ENCODE data around the gene MAB21L2.

The MAB21L2 gene

DNA sequence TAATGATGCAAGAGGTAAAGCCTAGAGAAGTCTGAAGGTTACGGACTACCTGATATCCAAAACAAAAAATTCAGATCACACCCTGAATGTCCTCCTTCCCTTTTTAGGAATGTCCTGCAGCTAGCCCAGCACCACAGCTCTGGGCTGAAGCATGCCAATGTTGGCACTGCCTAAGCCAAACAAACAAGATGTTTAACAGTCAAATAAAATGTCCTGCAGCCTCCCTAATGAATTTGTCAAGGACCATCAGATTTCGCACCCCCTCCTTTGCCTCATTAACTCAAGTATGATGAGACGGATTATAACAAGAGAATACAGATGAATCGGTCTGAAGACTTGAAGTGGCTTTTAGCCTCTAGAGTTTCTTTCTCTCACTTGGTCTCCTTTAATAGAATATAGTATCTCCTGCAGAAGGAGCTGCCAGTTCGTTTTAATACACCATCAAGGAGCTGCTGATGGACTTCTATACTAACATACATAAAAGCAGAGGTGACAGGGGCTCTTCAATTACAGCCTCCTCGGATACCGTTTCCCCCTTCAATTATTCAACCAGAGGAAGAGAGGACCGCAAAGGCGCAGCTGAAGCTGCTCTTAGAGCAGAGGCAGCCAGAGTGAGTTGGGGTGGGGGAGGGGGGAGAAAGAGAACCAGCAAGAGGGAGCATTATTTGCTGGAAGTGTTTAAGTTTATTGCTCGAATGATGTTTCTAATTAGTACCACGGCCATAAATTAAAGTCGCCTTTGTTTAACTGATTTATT, 3.0 kb upstream of the MAB21L2 start:
- DNase-seq = no peak

DNA sequence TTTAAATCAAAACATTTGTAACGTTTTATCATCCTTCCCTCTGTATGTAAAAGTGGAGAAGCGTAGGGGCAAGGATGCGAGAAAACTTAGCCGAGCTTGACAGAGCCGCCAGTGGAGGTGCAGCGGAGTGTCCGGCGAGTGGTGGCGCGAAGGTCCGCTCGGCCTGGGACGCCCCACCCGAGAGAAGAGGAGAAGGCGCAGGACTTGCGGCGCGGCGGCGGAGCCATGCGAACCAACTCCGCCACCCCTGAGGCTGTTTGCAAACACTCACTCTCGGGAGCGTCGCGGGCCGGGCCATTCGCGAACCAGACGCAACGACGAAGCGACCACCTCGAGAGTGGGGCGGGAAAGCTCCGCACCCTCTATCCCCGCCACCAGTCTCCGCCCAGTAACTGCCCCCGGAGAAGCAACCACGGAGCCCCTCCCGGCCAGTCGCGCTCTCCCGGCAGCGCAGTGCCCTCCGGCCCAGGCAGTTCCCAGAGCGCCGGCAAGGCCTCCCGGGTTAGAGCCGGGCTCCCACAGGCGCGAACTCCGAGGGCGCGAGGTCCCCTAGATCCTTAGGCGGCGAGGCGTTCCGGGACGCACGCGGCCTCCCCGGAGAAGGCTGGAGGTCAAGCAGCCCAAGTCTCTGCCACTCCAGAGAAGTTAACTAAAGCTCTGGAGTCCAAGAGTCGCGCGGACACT, 2.3 kb upstream of the MAB21L2 start:
- no peak for DNase-seq

DNA sequence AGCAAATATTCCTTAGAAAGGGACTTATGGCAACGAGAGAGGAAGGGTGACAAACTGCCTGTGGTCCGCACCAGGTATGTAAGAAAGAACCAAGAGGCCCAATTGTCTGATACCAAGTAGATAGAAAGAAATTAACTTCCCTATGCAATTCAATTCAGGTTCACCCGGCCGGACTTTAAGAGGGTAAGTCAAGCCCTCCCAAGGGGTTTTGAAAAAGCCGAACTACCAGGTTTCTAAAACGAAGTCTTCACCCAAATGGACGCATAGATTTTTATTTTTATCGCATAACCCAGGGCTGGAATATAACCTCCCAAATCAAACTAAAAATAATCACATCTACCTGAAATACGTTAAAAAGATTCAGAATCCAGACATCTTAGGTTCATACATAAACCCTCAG, 1.6 kb upstream of the MAB21L2 start:
- no peak for DNase-seq

DNA sequence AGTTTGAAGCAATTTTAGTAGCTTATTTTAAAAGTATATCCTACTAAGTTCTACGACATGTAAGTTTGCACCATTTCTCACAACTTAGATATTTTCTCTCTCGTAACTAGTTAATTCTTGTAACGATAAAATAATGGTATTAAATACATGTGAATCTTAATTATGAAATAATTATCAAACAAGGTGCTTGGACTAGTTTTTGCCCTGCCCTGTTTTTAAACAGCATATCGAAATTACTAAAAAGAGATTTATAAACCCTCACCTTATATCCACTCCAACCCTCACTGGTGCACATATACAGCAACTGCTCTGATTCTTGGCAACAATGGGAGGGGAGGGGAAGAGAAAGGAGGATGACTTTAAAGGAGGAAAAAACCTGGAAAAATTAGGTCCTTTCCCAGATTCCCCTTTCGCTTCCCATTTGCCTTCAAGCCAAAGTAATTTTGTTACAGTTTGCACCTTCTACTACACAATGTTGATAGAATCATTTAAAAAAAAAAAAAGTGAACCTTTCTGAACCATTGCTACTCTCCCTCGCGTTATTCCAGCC, 820 bp upstream of the MAB21L2 start:
- no peak for DNase-seq

DNA sequence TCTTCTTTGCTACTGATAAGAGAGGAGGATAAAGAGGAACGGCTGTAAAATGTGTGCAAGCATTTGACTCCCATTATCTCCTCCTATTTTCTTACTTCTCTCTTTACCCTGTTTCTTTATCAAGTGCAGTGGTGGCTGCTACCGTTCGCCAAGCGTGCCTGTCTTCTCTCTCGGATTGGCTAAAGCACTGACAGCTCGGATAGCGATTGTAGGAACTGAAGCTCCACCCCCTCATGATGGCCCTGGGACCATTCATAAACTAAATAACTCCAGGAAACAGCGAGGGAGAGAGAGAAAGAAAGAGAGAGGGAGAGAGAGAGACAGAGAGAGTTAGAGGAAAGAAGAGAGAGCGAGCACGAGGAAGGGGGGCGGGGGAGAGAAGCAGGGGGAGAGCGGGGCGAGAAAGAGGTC, 305 bp upstream of the MAB21L2 start:
- no peak for DNase-seq

DNA sequence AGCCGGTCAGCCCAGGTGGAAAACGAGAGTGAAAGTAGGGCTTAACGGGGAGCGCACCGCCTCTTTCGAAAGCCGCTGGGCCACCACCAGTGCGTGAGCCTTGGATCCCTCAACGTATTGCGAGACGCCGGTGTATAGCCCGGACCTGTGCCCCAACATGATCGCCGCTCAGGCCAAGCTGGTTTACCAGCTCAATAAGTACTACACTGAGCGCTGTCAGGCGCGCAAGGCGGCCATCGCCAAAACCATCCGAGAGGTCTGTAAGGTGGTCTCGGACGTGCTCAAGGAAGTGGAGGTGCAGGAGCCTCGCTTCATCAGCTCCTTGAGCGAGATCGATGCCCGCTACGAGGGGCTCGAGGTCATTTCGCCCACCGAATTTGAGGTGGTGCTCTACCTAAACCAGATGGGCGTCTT, 929 bp downstream of the MAB21L2 start:
- no peak for DNase-seq

DNA sequence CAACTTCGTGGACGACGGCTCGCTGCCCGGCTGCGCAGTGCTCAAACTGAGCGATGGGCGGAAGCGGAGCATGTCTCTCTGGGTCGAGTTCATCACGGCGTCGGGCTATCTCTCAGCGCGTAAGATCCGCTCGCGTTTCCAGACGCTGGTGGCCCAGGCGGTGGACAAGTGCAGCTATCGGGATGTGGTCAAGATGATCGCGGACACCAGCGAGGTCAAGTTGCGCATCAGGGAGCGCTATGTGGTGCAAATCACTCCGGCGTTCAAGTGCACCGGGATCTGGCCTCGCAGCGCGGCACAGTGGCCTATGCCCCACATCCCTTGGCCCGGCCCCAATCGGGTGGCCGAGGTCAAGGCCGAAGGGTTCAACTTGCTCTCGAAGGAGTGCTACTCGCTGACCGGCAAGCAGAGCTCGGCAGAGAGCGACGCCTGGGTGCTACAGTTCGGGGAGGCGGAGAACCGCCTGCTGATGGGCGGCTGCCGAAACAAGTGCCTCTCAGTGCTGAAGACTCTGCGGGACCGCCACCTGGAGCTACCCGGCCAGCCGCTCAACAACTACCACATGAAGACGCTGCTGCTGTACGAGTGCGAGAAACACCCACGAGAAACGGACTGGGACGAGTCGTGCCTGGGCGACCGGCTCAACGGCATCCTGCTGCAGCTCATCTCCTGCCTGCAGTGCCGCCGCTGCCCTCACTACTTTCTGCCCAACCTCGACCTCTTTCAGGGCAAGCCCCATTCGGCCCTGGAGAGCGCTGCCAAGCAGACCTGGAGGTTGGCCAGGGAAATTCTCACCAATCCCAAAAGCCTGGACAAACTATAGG, 1.5 kb downstream of the MAB21L2 start:
- DNase-seq = no peak

DNA sequence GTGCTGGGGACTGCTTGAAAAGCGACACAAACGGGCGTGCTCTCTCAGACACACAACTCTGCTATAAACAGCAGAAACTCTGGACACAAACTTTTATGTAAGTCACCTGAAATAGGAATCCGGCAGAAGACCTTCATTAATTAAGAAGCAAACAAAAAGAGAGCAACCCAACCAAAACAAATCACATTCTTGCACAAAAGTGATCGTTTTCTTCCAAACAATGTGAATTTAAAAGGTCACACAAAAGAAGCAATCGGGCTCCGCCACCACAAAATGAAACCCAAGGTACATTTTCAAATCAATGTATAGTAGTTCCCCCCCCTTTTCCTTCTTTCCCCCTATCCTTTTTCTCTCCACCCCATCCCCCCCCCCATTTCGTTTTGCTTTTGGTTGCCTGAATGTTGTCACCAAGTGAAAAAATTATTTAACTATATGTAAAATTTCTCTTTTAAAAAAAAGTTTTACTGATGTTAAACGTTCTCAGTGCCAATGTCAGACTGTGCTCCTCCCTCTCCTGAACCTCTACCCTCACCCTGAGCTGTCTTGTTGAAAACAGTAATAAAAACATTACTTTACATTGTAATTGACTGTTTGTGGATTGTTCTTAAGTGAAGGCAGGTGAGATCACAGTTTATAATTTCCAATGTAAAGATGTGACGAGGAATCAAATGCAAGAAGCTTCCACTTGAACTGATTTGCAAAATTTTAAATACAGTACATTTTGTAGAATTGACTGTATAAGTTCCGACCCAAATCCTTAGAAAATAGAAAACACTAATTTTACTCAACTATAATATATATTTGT, 2.4 kb downstream of the MAB21L2 start:
- DNase-seq = no peak

DNA sequence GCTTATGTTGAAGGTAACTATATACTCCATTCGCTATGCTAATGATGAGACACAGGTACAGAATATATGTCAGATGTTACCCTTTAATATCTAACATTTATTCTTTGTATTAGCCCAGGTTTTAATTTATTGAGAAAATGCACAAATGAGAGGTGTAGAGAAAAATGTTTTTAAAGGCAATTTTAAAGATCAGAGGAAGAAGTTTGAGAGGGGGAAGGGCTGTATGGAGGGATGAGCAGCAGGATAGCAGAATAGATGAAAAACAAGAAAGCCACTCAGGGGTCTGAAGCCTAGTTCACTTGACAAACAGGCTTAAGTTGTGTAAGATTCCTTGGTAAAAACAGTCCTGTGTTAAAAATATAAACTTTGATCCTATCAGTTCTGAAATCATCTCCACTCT, 3.7 kb downstream of the MAB21L2 start:
- no peak for DNase-seq

DNA sequence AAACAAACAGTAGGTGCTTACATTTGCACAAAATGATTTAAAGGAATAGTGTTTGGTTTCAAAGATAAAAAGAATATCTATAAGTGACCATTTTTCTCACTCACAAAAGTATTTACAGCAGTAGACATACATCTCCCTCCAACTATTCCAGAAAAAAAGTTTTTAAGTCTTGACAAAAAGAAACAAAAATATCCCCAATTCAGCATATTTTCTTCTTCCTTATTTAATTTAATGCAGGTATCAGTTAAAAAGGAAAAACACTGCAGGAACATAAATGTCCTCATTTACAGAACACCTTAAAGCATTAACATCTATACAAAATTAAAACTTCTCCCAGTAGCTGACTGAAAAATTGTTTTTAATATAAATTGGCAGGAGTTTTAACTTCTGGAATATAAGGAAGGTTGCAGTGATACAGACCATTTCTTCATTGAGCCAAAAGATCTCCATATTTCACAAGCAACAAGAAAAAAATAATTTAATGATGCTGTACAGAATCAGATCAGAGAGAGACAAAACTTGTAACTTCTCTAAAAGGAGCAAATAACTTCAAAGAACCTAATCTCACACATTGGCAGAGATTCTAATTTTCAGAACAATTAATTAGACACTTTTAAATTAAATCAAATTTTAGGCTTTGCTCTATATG, 4.3 kb downstream of the MAB21L2 start:
- DNase-seq = no peak

DNA sequence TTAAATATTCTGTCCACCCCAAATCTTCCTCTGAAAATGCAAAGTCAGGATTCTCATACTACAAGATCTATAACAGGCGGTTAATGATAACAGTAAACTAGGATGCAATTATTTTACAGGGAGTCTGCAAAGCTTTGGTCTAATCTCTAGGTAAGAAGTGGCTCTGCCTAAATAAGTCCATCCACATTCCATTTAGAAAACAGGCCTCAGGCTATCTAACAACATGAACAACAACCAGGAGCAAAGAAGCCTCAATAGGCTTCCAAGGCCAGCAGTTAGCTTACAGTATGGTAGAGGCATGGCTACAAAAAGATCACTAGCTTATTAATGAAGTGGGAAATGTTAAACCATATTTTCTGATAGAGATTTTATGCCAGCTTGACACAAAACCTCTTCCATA, 6.4 kb downstream of the MAB21L2 start:
- DNase-seq = no peak

DNA sequence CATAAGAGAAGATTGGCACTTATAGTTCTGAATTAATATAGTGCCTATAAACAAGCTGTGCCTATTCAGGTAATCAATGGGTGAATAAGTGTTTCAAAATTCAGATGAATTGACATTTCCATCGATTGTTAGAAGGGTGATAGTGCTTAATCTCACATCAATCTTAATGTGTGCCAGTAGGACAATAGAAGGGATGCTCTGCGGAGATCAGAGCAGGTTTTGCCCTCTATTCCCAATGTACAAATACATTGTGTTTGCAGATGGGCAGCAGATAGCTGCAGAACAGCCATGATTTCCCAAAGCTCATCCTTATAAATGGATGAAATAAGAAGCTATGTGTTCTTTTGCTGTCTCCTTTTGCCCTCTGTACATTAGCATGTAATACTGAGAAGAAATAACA, 7.2 kb downstream of the MAB21L2 start:
- DNase-seq = no peak

DNA sequence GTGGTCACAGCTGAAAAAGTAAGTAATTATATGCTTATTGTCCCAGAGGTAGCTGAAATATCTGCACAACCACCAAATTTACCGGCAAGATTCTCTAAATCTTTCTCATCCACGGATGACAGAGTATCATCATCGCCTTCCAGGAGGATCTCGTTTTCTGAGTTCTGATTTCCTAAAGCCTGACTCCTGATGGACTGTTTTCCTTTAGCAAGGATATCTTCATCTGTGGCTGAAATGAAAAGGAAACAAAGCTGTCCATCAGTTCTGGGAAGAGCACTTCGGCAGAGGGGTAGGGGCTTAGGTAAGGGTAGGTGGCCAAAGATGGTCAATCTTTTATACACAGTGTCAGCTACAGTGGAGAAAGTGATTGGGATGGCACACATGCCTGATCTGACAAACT, 8.7 kb downstream of the MAB21L2 start:
- DNase-seq = no peak

DNA sequence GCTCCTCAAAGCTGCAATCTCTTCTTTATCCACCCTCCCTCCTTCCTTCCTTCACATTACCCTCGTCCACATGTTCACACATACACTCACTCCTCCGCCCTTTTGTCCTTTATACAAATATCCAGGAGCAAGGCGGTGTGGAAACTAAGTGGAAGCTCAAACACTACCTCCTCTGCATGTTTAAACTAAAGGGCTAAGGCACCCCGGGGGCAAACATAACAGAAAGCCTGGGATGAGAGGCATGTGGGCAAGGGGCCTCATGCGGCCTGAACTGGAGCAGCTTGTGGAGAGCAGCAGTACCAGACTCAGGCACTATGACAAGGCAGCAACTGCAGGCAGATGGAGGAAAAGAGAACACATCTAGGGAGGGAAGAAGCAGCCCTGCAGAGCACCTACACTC, 9.5 kb downstream of the MAB21L2 start:
- no peak for DNase-seq

DNA sequence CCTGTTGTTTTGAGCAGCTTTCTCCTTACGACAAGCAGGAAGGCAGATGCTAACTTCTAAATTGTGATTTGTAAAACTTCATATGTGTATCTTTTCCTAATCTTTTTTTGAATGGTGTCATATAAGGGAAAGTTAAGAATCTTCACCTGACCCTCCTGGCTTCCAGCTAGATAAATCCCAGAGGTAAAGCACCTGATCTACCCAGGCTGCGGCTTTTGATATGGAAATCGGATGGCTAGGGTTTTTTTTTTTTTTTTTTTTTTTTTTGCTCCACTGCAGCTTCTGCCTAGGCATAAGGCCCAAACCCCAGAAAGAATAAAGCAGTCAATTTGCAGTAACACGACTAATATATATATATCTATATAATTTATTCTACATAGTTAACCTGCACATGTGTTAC, 10.0 kb downstream of the MAB21L2 start:
- no peak for DNase-seq

DNA sequence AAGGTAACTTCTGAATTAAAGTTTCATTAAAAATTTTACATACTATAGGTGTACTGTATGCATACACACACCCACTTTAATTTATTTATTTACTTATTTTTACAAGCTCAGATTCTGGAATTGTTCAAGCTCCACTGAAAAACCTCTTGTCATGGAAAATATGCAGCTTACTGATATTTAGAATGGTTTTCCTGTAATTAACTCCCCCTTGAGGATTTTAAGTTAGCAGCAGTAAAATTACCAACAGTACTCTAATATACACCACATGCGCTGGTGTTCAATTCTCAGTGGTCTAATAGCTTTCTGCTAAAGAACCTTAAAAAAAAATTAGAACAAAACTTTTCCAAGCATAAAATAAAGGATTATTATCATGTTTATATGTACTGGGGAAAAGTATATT, 12.0 kb downstream of the MAB21L2 start:
- no peak for DNase-seq

DNA sequence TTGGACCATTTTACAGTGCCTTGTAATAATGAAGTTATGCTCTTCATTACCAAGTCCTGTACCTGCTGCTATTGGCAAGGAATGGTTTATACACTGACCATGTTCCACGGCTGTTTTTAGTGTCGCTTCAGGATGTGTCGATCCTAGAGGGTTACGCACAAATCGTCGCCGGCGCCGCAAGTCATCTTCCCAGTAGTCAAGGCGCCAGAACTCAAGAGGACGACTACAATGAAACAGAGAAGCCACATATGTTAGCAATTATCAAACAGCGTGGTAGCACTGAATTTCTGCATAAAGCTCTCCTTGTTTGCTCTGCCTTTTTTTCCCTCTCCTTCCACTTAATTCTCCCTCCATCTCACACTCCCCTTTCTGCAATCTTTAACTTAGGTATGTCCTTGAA, 17.0 kb downstream of the MAB21L2 start:
- DNase-seq = no peak

DNA sequence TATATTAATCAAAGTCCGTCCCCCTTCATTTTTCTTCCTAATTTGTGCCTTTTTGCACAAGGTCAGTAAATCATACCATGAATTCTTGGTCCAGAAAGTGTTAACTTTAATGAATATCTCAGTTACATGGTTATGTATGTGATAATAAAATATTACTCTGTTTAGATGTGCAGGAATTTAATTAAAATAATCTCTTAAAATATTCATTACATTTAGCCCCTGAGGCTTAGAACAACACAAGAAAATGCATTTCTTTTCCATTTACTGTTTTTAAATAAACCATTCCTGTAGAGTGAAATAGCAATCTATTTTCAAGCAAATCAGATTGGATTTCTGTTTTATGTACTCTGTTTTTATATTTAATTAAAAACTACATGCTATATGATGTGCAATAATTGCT, 17.6 kb downstream of the MAB21L2 start:
- DNase-seq = no peak

DNA sequence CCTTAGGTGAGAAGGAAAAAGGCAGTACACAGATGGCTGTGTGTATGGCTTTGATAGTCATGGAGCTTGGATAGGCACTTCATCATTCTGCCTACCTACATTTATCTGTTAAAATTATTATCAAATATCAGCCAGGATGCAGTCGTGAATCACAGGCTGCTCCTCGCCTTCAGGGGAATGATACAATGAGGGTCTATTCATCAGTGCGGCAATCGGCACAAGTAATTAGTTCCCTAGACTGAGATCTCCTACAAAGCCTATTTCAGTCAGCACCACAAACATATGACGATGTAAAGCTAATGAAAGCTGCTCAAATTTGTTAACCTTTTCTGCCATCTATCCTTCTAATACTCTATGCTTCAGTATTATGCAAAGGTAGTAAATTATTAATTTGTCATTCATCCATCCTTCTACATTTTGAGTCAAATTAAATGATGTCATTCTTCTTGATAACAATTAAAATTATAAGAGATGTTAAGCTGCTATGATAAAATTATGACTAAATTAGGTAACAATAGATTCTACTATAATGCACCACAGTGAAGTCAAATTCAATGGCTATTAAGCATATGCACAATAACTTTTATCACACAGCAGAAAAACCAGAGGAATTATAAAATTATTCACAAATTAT, 19.0 kb downstream of the MAB21L2 start:
- DNase-seq = no peak

DNA sequence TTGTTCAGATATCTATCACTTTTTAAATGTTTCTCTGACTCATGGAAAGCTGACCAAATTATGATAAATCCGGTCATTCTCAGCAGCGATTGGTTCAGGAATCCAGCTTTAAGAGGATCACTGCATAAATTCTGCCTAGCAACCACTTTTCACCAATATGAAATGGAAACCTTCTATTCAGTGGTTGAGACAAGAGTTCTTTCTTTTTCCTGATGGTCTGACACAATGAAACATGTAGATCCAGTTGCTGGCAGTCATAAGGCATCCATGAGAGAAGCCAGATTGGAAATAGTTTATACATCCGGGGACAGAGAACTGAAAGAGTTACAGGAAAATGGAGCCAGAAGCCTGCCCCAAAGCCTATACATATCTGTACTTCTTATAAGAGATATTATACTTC, 27.2 kb downstream of the MAB21L2 start:
- no peak for DNase-seq

DNA sequence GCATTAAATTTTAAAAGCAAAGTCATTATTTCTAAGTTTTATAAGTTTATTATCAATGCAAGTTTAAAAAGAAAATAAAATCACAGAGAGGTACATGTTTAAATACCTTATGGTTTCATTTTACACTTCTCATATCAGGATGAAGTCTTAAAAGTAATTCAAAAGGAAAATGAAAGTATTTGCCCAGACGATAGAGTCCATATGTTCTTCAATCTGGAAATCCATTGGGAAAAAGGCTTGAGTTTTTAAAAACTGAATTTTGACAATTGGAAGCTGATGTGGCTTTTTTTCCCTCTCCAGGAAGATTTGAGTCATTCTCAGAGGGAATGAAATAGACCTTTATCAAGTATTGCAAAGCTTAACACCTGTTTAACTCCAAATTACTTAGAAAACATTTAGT, 37.1 kb downstream of the MAB21L2 start:
- DNase-seq = no peak

DNA sequence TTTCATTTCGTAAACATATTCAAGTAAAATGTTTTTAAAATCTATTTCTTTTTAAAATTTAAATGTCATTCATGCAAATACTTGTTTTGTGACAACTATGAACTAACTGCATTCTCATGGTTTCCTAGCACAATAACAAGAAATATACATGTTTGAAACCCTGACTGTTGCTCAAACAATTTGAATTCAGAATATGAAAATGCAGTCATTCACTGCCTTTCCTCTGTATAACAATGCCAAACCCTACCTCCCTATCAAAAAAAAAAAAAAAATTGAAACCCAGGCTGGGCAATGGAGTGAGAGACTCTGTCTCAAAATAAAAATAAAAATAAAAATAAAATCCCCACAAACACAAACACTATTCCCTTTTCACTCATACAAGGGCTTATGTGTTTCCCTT, 42.1 kb downstream of the MAB21L2 start:
- no peak for DNase-seq
